Fibroblast of skin of back (primary cell): ENCODE data around the gene KCNH2.
A peak's percentile ranks its signal among the peaks of the same experiment; 100 is the strongest.

Experiments
- DNase-seq: peaks from one replicate; pipeline ENCODE4 v3.0.0-alpha.2; 2013

The KCNH2 gene

DNA sequence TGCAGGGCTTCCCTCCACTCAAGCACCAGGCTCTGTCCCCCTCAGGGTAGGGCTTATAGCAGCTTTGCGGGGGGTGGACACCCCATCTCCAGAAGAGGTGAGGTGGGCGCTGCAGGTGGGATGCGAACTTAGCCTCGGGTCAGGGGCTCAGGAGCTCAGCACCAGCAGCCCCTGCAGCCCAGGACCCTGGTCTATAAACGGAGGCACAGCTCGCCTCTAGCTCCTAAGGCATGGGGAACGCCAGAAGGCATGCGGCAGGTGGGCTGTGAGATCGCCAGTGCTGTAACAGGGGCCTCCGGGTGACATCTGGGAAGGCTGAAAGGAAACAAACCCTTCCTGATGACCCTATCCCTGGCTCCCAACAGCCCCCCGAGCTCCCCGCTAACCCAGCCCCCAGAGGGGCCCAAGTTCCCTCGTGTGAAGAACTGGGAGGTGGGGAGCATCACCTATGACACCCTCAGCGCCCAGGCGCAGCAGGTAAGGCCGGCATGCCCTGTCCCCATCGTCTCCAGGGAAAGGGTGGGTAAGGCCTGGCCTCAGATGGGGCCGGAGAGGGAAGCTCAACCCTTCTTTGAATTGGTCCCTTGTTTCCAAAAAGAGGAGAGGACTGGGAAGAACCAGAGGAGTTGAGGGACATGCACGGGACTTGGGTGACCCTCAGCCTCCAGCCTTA is 16.9 kb upstream of the KCNH2 start:
- DNase-seq: no peak

DNA sequence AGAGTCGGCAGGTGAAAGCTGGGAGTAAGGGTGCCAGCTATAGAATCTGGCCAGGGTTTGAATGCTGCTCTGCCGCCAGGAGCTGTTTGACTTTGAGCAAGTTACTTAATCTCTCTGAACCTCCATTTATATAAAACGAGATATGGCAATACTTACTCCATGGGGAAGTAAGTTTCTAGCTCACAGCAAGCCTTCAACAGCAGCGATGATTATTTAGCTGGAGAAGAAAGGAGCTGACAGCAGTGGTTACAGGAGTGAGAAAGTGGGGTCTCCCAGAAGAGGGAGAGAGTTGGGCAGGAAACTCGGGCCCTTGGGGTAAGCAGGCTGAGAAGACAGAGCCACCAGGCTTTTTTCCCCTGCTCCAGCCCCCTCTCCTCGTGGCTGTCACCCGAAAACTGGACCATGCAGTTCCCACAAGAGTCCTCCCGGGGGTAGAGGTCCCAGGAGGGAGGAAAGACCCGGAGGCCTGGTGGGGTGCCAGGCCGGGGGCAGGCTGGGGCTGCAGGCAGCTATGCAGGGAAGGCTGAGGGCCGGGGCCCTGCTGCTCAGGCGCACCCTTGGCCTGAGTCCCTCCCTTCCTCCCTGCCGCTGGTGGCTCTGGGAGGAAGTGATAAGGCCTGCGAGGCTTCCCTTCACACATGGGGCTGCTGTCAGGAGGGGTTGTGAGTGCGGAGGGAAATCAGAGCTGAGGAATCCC is 16.2 kb upstream of the KCNH2 start:
- DNase-seq: no peak

DNA sequence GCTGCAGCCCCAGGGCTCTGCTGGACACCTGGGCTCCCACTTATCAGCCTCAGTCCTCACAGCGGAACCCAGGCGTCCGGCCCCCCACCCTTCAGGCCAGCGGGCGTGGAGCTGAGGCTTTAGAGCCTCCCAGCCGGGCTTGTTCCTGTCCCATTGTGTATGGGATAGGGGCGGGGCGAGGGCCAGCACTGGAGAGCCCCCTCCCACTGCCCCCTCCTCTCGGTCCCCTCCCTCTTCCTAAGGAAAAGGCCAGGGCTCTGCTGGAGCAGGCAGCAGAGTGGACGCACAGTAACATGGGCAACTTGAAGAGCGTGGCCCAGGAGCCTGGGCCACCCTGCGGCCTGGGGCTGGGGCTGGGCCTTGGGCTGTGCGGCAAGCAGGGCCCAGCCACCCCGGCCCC is 15.4 kb upstream of the KCNH2 start:
- DNase-seq: no peak

- DNase-seq: peak; percentile 28
Measured at GRCh38 chr7:150992833-150993302, 14.7 kb upstream of the KCNH2 start.

DNA sequence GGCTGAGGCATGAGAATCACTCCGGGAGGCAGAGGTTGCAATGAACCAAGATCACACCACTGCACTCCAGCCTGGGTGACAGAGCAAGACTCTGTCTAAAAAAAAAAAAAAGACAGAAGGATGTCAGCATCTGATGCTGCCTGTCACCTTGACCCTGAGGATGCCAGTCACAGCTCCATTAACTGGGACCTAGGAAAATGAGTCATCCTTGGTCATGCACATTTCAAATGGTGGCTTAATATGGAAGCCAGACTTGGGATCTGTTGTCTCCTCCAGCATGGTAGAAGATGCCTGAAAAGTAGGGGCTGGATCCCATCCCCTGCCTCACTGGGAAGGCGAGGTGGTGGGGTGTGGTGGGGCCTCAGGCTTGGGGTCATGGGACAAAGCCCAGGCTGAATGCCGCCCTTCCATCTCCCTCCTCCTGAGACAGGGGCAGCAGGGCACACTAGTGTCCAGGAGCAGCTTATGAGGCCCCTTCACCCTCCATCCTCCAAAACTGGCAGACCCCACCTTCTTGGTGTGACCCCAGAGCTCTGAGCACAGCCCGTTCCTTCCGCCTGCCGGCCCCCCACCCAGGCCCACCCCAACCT is 14.0 kb upstream of the KCNH2 start:
- no peak for DNase-seq

DNA sequence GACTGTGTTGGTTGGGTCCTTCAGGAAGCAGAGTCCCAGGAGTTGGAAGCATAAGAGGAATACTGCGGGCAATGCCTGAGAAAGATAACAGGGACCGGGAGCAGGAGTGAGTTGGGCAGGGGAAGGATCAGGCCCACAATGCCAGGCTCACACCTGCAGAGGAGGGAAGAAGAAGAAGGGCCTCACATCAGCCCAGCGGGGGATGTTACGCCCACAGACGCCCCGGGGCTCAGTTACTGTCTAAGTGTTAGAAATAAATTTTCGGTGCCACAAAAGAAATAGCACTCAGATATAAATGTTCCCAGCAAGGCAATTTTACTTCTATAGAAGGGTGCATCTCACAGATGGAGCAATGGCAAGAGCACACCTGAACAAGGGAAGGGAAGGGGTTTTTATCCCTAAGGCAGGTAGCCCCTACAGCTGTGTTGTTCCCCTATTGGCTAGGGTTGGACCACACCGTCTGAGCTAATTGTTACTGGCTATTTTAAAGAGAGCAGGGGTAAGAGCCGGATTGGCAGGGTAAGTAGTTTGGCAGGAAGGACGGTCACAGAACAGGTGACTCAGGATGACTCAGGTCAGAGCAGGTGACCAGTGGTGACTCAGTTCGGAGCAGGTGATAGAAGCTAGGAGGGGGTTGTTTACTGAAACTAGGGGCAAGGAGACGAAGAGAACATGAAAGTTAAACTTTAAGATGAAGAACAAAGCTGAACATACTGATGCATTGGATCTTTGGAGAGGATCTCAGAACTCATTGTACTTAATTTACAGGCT is 12.5 kb upstream of the KCNH2 start, which contains the start of gene NOS3:
TSS of gene NOS3 (plus strand) at position 602 of the 771 bp plus-strand sequence. CDS start 2,787 bp downstream, outside the sequence.
- no peak for DNase-seq

GRCh38 chr7:150989456-150989855 is 11.3 kb upstream of the KCNH2 start:
- no peak for DNase-seq

GRCh38 chr7:150988230-150989226 is 10.4 kb upstream of the KCNH2 start:
- peak; percentile 41 for DNase-seq

DNA sequence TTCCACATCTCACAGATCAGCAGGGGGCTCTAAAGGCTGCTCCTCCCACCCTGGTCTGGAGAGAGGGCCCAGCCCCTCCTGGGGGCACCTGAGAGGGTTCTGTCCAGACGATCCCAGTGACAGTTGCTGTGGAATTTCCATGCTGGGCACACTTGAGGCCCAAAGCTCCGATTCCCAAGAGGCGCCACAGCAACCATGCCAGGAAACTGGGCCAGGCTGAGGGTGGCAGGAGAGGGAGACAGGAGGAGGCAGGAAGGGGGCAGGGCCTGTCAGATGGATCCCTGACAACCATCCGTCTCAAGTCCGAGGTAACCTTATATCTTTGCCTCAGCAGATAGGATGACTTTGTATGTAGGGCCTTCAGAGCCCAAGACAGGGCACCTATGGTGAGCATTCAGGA is 8.4 kb upstream of the KCNH2 start:
- DNase-seq: no peak

- DNase-seq: peak; percentile 45
Measured at GRCh38 chr7:150986099-150986512, 8.0 kb upstream of the KCNH2 start.

DNA sequence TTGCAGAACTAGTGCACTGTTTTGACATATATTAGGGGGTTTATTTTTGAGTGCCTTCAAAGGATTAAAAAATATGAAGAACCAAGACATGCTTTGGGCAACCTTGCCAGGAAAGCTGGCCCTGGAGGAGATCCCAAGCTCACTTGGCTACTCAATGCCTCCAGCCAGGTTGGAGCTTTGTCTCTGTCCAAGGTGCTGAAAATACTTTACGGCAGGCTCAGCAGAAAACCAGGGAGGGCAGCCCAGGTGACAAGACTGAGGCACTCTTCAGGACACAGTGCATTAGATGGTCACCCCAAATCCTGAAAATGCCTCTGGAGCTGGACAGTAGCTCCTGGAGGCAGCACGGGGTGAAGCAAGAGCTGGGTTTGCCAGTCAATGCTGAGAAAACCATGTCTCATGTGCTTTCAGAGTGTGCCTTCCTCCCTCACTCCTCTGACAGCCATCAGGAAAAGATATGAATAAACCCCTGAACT is 5.8 kb upstream of the KCNH2 start:
- DNase-seq: peak; percentile 36

GRCh38 chr7:150982351-150982750 is 4.2 kb upstream of the KCNH2 start:
- no peak for DNase-seq

GRCh38 chr7:150981644-150982043 is 3.5 kb upstream of the KCNH2 start:
- DNase-seq: no peak

DNA sequence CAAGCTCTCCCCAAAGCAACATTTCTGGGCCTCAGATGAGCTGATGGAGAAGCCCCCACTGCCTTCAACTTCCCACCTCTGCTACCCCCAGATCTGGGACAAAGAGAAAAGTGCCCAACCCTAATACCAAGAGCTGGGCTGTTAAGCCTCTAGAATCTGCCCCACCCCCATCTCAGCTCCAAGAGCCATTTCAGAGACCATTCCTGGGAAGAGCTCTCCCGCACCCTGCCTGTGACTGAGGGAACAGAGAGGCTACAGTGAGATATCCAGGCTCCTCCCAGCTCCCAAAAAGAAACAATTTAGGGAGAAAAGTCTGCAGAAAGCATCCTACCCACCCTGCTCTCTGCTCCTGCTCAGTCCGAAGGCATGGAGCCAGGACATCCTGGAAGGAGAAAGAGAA is 2.5 kb upstream of the KCNH2 start:
- DNase-seq: no peak

DNA sequence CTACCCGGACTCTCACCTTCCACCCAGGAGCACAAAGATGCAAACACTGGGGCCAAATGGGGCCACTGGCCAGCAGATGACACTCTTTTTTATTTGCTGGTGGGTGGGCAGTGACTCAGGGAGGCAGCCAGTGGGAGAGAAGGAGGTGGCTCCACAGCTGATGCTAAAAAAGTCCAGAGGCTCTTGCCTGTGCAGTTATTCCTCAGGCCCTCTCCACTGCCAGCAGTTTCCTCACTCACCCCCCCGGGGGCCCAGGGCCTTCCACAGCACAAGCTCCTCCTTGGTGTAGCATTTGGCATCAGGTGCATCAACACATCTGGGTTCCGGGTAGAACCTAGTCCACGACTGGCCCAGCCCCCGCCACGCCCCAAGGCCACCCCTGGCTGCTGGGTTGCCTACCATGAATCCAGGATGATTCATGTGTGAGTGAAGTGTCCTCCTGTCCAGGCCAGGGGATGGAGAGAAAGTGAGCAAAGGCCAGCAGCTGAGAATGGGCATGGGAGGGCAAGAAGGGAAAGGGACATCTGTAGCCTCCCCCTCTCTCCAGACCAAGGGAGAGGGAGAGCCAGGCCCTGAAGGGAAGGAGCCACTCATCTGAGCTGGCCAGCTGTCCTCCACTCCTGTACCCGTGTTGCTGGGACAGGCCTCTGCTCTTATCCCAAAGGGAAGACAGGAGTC is 1.7 kb upstream of the KCNH2 start:
- DNase-seq: no peak

DNA sequence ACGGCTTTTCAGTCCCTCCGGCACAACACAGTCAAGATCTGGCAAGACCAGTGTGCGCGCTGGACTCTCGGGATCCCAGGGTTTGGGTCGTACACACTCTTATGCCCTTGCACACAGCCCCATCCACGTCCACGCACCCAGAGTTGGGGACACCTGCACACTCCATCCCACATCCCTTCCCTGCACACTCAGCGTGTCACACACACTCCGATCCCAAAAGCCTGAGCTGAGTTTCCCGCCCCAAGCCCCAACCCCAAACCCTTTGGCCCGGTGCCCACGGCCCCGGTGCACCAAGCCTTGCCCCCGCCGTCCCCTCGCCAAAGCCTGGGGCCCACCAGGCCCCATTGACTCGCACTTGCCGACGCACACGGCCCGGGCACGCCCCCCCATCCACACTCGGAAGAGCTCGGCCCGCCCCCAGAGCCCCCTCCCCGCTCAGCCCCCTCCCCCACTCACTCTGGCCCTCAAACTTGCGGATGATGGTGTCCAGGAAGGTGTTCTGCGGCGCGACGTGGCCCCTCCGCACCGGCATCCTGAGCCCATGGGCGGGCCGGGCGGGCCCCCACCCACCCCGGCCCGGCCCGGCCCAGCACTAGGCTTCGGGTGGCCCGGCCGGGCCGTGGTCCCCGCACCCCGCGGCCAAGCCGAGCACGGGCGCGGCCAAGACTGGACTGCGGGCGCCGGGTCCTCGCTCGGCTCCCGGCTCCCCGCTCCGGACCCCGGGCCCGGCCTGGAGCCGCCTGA is 567 bp downstream of the KCNH2 start:
- no peak for DNase-seq

- no peak for DNase-seq
Measured at GRCh38 chr7:150976529-150977381, 1.4 kb downstream of the KCNH2 start.

- no peak for DNase-seq
Measured at GRCh38 chr7:150975536-150976319, 2.4 kb downstream of the KCNH2 start.
